Keratinocyte (primary cell): ENCODE results near the gene SASH1. TPM values are rescaled to one million over a fixed set of nuclear protein-coding genes. Genes with fewer than 3 reads are reported as not detected.
A peak's percentile ranks its signal among the peaks of the same experiment; 100 is the strongest.

ENCODE experiments used
- DNase-seq: peaks from one replicate; pipeline ENCODE4 v3.0.0-alpha.2; 2011; ENCODE audit warnings: low read depth, missing footprints, low spot score
- FAIRE-seq: peaks from 2 replicates; lab custom pipeline; 2011; peaks lifted over from hg19 to GRCh38; lab: Jason Lieb, UNC
- H2AFZ ChIP-seq: 2 replicates; pipeline ENCODE4 v1.6.0; 2012; ENCODE audit warnings: low read length, control low read depth, inconsistent platforms; ENCODE audit not compliant: control insufficient read depth
- H3K27ac ChIP-seq: 2 replicates; pipeline ENCODE4 v1.5.1; 2011; ENCODE audit warnings: low read length; ENCODE audit not compliant: control insufficient read depth, insufficient read depth
- H3K27me3 ChIP-seq: 3 replicates; pipeline ENCODE4 v1.6.0; 2011; ENCODE audit warnings: low read length; ENCODE audit not compliant: control insufficient read depth, insufficient read depth; ENCODE audit errors: extremely low read depth
- H3K36me3 ChIP-seq, 2 experiments: 2 replicates in 1 of 2; 3 replicates in 1 of 2; pipeline ENCODE4 v1.5.1; 2011; ENCODE audit warnings: low read length in 2 of 2, mild to moderate bottlenecking in 1 of 2; ENCODE audit not compliant: control insufficient read depth in 2 of 2, insufficient read depth in 2 of 2; ENCODE audit errors: extremely low read depth in 1 of 2
- H3K4me1 ChIP-seq: 3 replicates; pipeline ENCODE4 v1.5.1; 2011; ENCODE audit warnings: low read length; ENCODE audit not compliant: control insufficient read depth, insufficient read depth; ENCODE audit errors: extremely low read depth
- H3K4me2 ChIP-seq: 3 replicates; pipeline ENCODE4 v1.6.0; 2011; ENCODE audit warnings: low read depth, low read length; ENCODE audit not compliant: control insufficient read depth, insufficient read depth; ENCODE audit errors: extremely low read depth
- H3K4me3 ChIP-seq, 3 experiments: fragments of 200-600 bp in 1 of 3; sonication (generic) in 1 of 3; 2 replicates in 2 of 3; 3 replicates in 1 of 3; pipeline ENCODE4 v1.5.1; 2011 to 2016; ENCODE audit warnings: low read length in 3 of 3, mild to moderate bottlenecking in 3 of 3, control low read depth in 2 of 3, inconsistent platforms in 1 of 3, low read depth in 1 of 3, mixed read lengths in 1 of 3, mixed run types in 1 of 3, moderate library complexity in 1 of 3; ENCODE audit not compliant: control insufficient read depth in 2 of 3, insufficient read depth in 2 of 3; ENCODE audit errors: extremely low read depth in 1 of 3
- H3K79me2 ChIP-seq: 2 replicates; pipeline ENCODE4 v1.6.0; 2012; ENCODE audit warnings: low read length; ENCODE audit not compliant: control insufficient read depth, insufficient read depth
- H3K9ac ChIP-seq: 3 replicates; pipeline ENCODE4 v1.6.0; 2011; ENCODE audit warnings: low read length; ENCODE audit not compliant: control insufficient read depth, insufficient read depth; ENCODE audit errors: extremely low read depth
- H3K9me1 ChIP-seq: 3 replicates; pipeline ENCODE4 v1.6.0; 2011; ENCODE audit warnings: low read length; ENCODE audit not compliant: control insufficient read depth, insufficient read depth; ENCODE audit errors: extremely low read depth
- H3K9me3 ChIP-seq: 2 replicates; pipeline ENCODE4 v1.5.1; 2012; ENCODE audit warnings: low read depth, low read length; ENCODE audit not compliant: control insufficient read depth
- H4K20me1 ChIP-seq: 3 replicates; pipeline ENCODE4 v1.6.0; 2011; ENCODE audit warnings: low read length; ENCODE audit not compliant: control insufficient read depth, insufficient read depth; ENCODE audit errors: extremely low read depth
- EZH2 ChIP-seq: IDR thresholded peaks from one replicate; pipeline ENCODE4 v1.6.1; 2012; ENCODE audit warnings: inconsistent platforms, mild to moderate bottlenecking, low read length, moderate library complexity
- dilution Hi-C: fragments of 300-500 bp; cut with MboI; formaldehyde crosslinking; loops from one replicate; pipeline ENCODE4 v1.7.0; 2020; ENCODE audit warnings: low sequenced_read_pairs; ENCODE audit not compliant: extremely low pct_ligation_motif_present
- polyA plus RNA-seq, 5 experiments: library from polyadenylated mRNA; depleted of rRNA in 3 of 5; stranded (reverse) in 3 of 5; stranded (forward) in 1 of 5; unstranded in 1 of 5; fragments of >200 nt; gene quantifications; 1 replicate in 1 of 5; 2 replicates in 3 of 5; 3 replicates in 1 of 5; pipeline versions ENCODE4 v1.2.1 to v1.2.3, GENCODE V29; 2011 to 2012; ENCODE audit warnings: missing spikeins in 2 of 5, low read depth in 1 of 5, low replicate concordance in 1 of 5
- TF ChIP-seq, protein P1 (sequence below), 3 experiments: IDR thresholded peaks in 1 of 3; conservative IDR thresholded peaks in 1 of 3; optimal IDR thresholded peaks in 1 of 3; 2 replicates in 2 of 3; 3 replicates in 1 of 3; pipeline versions ENCODE3 to v1.5.1; 2011; ENCODE audit warnings: low read length in 3 of 3, mild to moderate bottlenecking in 3 of 3, moderate library complexity in 2 of 3, control low read depth in 1 of 3, inconsistent platforms in 1 of 3; ENCODE audit not compliant: insufficient read depth in 2 of 3; ENCODE audit errors: extremely low read depth in 1 of 3

Gene SASH1
- polyA plus RNA-seq, 1 donor (not counting 4 experiments of a cell fraction or from before 2014, with no cell fraction given), result 4.4 TPM

DNA sequence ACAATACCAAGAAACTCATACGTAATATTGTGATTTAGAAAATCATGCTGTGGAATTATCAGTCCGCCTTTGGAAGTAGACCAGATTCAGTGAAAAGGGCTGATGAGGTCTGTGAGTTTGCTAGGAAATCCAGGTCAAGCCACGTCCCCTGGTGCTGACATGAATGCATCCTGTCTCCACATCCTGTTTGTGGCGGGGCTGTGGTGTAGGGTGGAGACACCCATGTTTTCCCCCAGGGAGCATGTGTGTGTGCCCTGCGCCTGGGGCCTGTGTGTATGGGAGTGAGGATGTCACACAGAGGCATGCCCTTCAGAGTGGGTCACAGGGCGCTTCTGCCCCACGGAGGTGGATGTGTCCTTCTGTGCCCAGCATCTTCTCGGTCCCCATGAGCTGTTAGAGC, 109.1 kb downstream of the SASH1 start:
- dilution Hi-C loops, result no loop called here
- FAIRE-seq (no peak), DNase-seq (no peak)
- H3K4me1 ChIP-seq, result peaks cover 17% of the 10 kb centered on the region
- H3K9me1 ChIP-seq, result no peaks in the 10 kb centered on the region
- H2AFZ ChIP-seq, result no peak overlapping the region
- H3K4me2 ChIP-seq, result no peak overlapping the region
- H3K27ac ChIP-seq, result no peak overlapping the region
- H3K4me3 ChIP-seq, result no peak overlapping the region
- H3K9me3 ChIP-seq, result no peaks in the 10 kb centered on the region
- no peaks in the 10 kb centered on the region for H3K79me2 ChIP-seq
- no peaks in the 10 kb centered on the region for H4K20me1 ChIP-seq
- H3K9ac ChIP-seq, result no peak overlapping the region
- no peaks in the 10 kb centered on the region for H3K36me3 ChIP-seq
- no peaks in the 10 kb centered on the region for H3K27me3 ChIP-seq
- TF ChIP-seq EZH2, result no peak
- TF ChIP-seq, protein P1, sequence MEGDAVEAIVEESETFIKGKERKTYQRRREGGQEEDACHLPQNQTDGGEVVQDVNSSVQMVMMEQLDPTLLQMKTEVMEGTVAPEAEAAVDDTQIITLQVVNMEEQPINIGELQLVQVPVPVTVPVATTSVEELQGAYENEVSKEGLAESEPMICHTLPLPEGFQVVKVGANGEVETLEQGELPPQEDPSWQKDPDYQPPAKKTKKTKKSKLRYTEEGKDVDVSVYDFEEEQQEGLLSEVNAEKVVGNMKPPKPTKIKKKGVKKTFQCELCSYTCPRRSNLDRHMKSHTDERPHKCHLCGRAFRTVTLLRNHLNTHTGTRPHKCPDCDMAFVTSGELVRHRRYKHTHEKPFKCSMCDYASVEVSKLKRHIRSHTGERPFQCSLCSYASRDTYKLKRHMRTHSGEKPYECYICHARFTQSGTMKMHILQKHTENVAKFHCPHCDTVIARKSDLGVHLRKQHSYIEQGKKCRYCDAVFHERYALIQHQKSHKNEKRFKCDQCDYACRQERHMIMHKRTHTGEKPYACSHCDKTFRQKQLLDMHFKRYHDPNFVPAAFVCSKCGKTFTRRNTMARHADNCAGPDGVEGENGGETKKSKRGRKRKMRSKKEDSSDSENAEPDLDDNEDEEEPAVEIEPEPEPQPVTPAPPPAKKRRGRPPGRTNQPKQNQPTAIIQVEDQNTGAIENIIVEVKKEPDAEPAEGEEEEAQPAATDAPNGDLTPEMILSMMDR (optimal IDR thresholded peaks at IDR 0.05 in 1 of 3, IDR thresholded peaks at IDR 0.05 in 1 of 3, conservative IDR thresholded peaks at IDR 0.05 in 1 of 3; ENCODE audit: extremely low read depth in 1 of 3, insufficient read depth in 2 of 3, low read length in 3 of 3), result peak in 1 of 3 experiments; percentile 31

DNA sequence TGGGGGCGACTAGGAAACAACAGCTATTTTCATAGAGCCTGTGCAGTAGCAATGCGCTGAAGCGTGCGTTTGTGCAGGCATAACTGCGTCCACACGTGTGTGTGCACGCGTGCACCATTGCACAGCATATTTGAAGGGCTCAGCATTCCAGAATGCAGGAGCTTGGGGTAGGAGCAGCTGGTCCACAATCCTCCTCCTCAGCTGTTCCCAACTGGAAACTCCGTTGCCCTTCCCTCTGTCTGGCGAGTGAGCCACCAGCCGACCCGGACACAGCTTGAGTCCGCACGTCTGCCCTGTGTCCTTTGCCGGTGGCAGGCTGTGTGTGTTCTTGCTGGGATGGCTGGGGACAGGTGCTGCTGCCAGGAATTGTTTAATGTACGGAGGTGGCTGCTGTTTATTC, 110.2 kb downstream of the SASH1 start:
- FAIRE-seq (no peak), DNase-seq (no peak)
- H3K27me3 ChIP-seq, result no peaks in the 10 kb centered on the region
- no peak overlapping the region for H3K4me3 ChIP-seq
- TF ChIP-seq EZH2, result no peak
- TF ChIP-seq, protein P1 (optimal IDR thresholded peaks at IDR 0.05 in 1 of 3, IDR thresholded peaks at IDR 0.05 in 1 of 3, conservative IDR thresholded peaks at IDR 0.05 in 1 of 3; ENCODE audit: extremely low read depth in 1 of 3, insufficient read depth in 2 of 3, low read length in 3 of 3), result no peak
- no peaks in the 10 kb centered on the region for H4K20me1 ChIP-seq
- no peak overlapping the region for H3K4me2 ChIP-seq
- H3K27ac ChIP-seq, result no peak overlapping the region
- dilution Hi-C loops, result no loop called here
- peaks cover 14% of the 10 kb centered on the region for H3K4me1 ChIP-seq
- no peaks in the 10 kb centered on the region for H3K36me3 ChIP-seq
- no peak overlapping the region for H2AFZ ChIP-seq
- H3K9me3 ChIP-seq, result no peaks in the 10 kb centered on the region
- H3K79me2 ChIP-seq, result no peaks in the 10 kb centered on the region
- H3K9me1 ChIP-seq, result no peaks in the 10 kb centered on the region
- no peak overlapping the region for H3K9ac ChIP-seq
